Stimulated activated CD8-positive, alpha-beta memory T cell treated with anti-CD3 and anti-CD28 coated beads, Interleukin-15, amount 100 ng/mL, for 24 hours (primary cell): ENCODE data around the gene ALLC.

Experiments
- DNase-seq: peaks from one replicate; pipeline ENCODE4 v3.0.0-alpha.2; 2020; ENCODE audit warnings: low read depth

Gene ALLC

DNA sequence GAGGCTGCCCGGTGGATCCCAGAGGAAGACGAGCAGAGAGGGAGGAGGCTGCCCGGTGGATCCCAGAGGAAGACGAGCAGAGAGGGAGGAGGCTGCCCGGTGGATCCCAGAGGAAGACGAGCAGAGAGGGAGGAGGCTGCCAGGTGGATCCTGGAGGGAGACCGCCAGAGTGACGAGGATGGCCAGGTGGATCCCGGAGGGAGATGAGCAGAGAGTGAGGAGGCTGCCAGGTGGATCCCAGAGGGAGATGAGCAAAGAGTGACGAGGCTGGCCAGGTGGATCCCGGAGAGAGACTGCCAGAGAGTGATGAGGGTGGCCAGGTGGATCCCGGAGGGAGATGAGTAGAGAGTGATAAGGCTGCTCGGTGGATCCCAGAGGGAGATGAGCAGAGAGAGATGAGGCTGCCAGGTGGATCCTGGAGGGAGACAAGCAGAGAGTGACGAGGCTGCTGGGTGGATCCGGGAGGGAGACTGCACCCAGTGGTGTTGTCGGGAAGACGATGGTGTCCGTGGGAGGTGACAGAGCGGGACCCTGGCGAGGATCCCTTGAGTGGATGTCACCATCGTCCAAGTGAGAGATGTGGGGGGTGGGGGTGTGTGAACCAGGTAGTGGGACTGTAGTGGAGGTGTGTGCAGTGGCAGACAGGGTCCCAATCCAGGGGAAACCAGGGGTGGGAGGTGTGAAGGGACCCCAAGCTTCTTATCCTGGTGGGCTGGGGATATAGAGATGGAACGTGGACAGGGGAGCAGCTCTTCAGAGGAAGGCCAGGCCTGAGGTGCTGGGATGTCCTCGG lies 67.7 kb downstream of the ALLC start:
- no peak for DNase-seq

GRCh38 chr2:3726511-3726910 lies 68.5 kb downstream of the ALLC start:
- DNase-seq = no peak

DNA sequence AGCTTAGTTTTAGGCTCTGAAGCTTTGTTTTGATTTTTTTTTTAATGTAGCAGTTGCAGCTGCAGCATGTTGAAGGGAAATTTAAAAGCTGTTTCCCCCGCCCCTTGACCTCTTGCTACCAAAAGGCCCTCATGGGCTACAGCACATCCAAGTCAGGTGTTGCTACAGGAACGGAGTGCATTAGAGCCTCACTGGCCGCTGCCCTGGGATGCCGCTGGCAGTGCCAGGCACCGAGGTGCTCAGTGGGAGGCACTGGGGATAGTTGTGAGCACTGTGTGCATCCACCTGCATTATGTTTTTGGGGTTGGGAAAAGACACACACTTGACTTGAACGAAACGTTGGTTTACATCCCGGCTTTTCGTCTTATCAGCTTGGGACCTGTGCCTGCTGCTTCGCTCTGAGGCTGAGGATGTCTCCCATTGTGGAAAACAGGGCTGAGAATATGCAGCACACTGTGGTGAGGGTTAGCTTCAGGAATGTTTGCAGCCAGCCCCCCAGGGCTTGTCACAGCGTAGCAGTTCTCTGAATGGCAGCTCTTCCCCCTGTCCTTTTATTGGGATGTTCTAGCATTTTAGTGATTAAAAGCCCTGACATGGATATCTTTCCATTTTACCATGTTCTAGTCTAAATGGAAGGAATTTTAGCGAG lies 69.5 kb downstream of the ALLC start:
- no peak for DNase-seq

GRCh38 chr2:3728104-3729054 lies 70.4 kb downstream of the ALLC start:
- DNase-seq = no peak

DNA sequence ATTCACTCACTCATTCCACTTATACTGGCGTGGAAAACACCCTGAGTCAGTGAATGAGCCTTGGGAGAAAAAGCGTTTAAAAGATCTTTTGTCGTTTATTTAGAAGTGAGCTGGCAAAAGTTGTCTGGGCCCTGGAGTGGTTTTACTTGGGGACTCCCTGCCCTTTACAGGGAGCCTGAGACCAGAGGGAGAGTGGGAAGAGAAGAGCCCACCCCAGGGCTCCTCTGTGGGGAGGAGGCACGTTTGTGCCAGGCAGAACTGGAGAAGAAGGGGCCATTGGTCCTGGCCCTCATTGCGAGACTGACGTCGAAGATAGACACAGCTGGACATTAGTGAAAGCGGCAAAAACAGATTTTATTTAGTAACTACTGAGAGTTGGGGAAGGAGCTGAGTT lies 71.1 kb downstream of the ALLC start:
- DNase-seq = no peak

GRCh38 chr2:3729786-3730185 lies 71.8 kb downstream of the ALLC start:
- DNase-seq = no peak

DNA sequence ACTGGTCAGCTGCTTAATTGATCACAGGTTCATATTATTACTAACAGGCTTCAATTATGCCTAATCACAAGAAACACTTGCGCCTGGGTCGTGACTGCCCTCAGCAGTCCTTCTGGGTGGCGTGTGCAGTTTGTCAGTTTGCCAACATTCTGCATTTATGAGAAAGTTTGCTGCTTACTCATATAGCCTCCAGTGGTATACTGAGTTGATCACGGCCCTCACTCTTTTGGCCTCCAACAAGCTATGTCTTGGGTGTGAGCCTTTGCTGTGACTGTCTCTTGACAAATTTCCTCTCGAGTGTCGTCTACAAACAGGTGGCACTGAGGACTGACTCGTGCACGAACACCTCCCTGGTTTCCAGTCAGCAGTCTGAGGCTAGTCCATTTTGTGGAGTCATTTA lies 72.6 kb downstream of the ALLC start:
- no peak for DNase-seq

- DNase-seq = no peak
Measured at GRCh38 chr2:3731829-3732228, 73.8 kb downstream of the ALLC start.

DNA sequence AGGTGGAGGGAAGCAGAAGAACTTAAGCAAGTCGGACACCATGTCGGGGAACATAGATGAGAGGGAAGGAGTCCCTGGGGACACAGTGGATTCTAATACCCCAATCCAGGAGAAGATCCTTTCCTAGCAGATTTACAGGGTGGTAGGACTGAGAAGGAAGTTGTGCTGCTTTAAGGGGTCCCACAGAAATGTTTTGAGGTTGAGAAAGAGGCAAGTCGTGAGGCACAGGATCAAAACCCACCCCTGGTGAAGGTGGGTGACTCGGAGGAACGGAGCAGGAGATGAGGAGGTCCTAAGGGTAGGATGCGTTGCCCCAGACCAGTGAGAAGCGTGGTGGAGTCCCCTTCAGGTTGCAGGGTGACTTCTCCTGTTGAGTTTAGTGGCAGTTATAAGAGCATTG lies 78.1 kb downstream of the ALLC start:
- DNase-seq = no peak

GRCh38 chr2:3737128-3737527 lies 79.1 kb downstream of the ALLC start:
- no peak for DNase-seq

DNA sequence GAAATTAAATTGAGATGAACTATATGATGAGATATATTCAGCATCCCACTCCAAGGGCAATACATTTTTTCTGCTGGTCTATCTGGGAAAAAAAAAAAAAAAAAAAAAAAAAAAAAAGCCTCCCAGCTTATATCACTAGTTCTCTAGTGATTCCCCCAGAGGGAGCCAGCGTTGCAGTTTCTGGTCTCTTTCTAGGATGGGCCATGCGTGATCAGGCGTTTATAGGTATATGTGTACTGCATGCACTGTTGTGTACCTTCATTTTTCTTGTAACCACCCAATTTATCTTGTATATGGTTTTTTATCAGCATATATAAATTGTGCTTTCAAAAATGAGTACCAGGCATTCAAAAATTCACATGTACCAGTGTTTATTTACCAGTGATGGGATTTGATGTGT lies 80.5 kb downstream of the ALLC start:
- DNase-seq = no peak

DNA sequence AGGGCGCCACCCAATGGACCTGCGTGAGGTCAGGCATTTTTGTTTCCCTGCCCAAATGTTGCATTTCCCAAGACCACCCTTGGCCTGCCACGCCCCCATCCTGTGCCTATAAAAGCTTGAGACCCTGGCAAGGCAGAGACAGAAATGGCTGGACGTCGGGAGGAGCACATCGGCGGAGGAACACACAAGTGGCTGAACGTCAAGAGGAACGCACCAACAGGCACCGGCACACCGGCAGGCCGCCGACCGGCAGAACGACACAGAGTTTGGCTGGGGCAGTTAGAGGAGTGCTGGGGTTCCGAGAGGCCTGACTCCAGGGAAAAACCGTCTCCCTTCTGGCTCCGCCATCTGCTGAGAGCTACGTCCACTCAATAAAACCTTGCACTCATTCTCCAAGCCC lies 81.3 kb downstream of the ALLC start:
- DNase-seq = no peak

GRCh38 chr2:3741396-3741795 lies 83.4 kb downstream of the ALLC start:
- DNase-seq = no peak

DNA sequence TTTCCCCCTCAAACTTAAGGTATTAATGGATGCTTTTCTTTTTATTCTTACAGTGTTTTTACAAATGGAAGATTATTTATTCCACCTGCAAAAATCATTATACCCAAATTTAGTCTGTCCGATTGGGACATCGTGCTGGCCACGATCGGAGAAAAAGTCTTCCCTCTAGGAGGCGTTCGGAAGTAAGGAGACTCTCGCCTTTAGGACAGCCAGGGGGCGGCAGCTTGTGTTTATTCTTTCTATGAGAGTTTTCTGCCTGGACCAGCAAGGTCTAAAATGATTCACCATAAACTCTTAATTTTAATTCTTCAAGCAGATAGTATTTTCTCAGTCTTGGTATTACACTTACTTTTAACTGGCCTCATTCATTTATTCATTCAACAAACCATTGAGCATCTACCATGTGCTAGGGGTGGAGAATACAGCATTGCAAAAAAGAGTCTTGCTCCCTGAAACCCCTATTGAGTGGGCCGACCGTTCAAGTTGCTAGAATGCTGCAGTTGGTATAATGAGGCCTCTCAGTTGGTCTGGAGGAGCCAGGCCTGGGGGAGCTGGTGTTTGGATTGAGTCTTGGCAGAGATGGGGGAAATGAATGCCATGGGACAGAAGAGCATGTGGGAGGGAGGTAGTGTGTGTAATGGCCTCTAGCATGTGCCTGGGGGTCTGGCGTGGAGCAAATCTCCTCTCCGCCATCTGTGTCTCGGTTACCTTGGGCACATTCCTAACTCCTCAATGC lies 84.0 kb downstream of the ALLC start:
- no peak for DNase-seq

- no peak for DNase-seq
Measured at GRCh38 chr2:3742743-3743508, 84.9 kb downstream of the ALLC start.

GRCh38 chr2:3743951-3744555 lies 86.1 kb downstream of the ALLC start:
- DNase-seq = no peak

- DNase-seq = no peak
Measured at GRCh38 chr2:3745920-3746319, 87.9 kb downstream of the ALLC start.

DNA sequence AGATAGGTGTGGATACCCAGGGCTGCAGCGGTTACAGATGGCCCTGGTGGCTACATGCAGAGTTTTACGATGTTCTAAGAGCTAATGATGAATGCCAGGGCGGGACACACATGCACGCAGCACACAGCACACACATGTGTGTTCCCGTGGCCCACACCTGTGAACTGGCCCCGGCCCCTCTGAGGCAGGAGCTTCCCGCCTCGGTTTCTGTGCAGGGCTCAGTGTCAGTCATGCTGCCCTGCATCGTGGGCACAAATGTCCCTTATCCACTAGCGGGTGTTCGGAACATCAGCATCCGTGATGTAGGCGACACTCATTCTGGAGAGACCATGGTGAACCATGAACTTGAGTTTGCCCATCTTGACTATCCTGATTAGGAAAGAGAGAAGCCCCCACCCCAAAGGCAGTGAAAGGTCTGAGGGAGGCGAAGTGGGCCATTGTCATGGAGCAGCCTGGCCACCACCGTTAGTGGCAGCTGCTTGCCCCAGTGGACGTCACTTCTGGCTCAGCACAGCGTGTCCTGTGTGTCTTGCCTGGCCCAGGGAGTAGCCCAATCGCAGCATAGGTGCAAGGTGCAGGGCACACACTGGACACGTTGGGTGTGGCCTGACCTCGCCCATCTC lies 89.1 kb downstream of the ALLC start:
- DNase-seq = no peak

- DNase-seq = no peak
Measured at GRCh38 chr2:3747826-3748225, 89.8 kb downstream of the ALLC start.

- no peak for DNase-seq
Measured at GRCh38 chr2:3749201-3749600, 91.2 kb downstream of the ALLC start.
